Panc1 (cell line): Measurements from ENCODE around the gene SARDH. TPM values are rescaled to one million over a fixed set of nuclear protein-coding genes. Genes with fewer than 3 reads are reported as not detected.

Source experiments
- ATAC-seq: fragments of 200-7000 bp; cut with Tn5 transposase; 2 replicates; pipeline ENCODE4 v1.9.1; 2020; ENCODE audit warnings: mild to moderate bottlenecking, moderate library complexity
- BruUV-seq: library from RNA; stranded (reverse); fragments of 400-500 nt; replicated peaks from 2 replicates; lab custom pipeline; 2021; lab: Mats Ljungman, UMichigan
- CTCF ChIA-PET: fragments of 300-600 bp; sonication (Branson Sonifier 250); formaldehyde crosslinking; loops from one replicate; lab custom pipeline; 2022; ENCODE audit warnings: antibody characterized with exemption; lab: Charles Lee
- POLR2A ChIA-PET: fragments of 300-600 bp; sonication (Branson Sonifier 250); formaldehyde crosslinking; loops from one replicate; lab custom pipeline; 2022; ENCODE audit warnings: antibody characterized with exemption; lab: Charles Lee
- DNase-seq: peaks from one replicate; pipeline ENCODE4 v3.0.0-alpha.2; 2010; ENCODE audit warnings: low read depth, low spot score
- H3K27ac ChIP-seq: 2 replicates; pipeline ENCODE4 v1.5.1; 2011; ENCODE audit warnings: mild to moderate bottlenecking, low read length, inconsistent platforms
- H3K27me3 ChIP-seq: fragments of 200-500 bp; sonication (Bioruptor generic); 2 replicates; pipeline ENCODE4 v1.6.0; 2014; ENCODE audit warnings: low read length, inconsistent platforms; ENCODE audit not compliant: control insufficient read depth, insufficient read depth
- H3K36me3 ChIP-seq: fragments of 200-500 bp; sonication (Bioruptor generic); 2 replicates; pipeline ENCODE4 v1.5.1; 2014; ENCODE audit warnings: inconsistent platforms, mild to moderate bottlenecking, low read length, moderate library complexity; ENCODE audit not compliant: control insufficient read depth, insufficient read depth
- H3K4me1 ChIP-seq: 2 replicates; pipeline ENCODE4 v1.5.1; 2011; ENCODE audit warnings: inconsistent platforms, mild to moderate bottlenecking, low read length, moderate library complexity; ENCODE audit not compliant: control insufficient read depth, insufficient read depth
- H3K4me3 ChIP-seq, 2 experiments: 2 replicates each; pipeline ENCODE4 v1.5.1; 2011 to 2012; ENCODE audit warnings: low read depth in 2 of 2, low read length in 2 of 2, mild to moderate bottlenecking in 2 of 2, inconsistent platforms in 1 of 2, moderate library complexity in 1 of 2
- H3K9me3 ChIP-seq: fragments of 200-500 bp; sonication (Bioruptor generic); 2 replicates; pipeline ENCODE4 v1.5.1; 2014; ENCODE audit warnings: low read depth, mild to moderate bottlenecking, inconsistent platforms, low read length, moderate library complexity; ENCODE audit not compliant: control insufficient read depth, insufficient read depth
- CTCF ChIP-seq: fragments of 450-650 bp; IDR thresholded peaks from 2 replicates; pipeline ENCODE4 v1.5.1; 2017; ENCODE audit warnings: mild to moderate bottlenecking
- POLR2AphosphoS5 ChIP-seq: IDR thresholded peaks from 2 replicates; pipeline ENCODE4 v1.6.1; 2012; ENCODE audit warnings: mild to moderate bottlenecking, low read depth, low read length, moderate library complexity
- REST ChIP-seq, 2 experiments: IDR thresholded peaks; 2 replicates each; pipeline ENCODE4 v1.6.1; 2011 to 2012; ENCODE audit warnings: low read depth in 2 of 2, control low read depth in 1 of 2, low read length in 1 of 2, mild to moderate bottlenecking in 1 of 2, moderate library complexity in 1 of 2; ENCODE audit not compliant: insufficient read depth in 1 of 2
- SIN3A ChIP-seq: IDR thresholded peaks from 2 replicates; pipeline ENCODE4 v1.6.1; 2012; ENCODE audit warnings: low read depth, mild to moderate bottlenecking, low read length, moderate library complexity, borderline replicate concordance; ENCODE audit not compliant: insufficient read depth
- TCF7L2 ChIP-seq: IDR thresholded peaks from 2 replicates; pipeline ENCODE4 v1.6.1; 2011; ENCODE audit warnings: mild to moderate bottlenecking, low read depth, low read length, inconsistent platforms
- in situ Hi-C: cut with HindIII; loops from 2 replicates; pipeline ENCODE4 v1.10.0; 2016; ENCODE audit warnings: low sequenced_read_pairs, low pct_unique_long_range_greater_than_20kb
- intact Hi-C: fragments of 100-400 bp; cut with micrococcal nuclease; formaldehyde crosslinking; loops from one replicate; pipeline ENCODE4 v1.10.0; 2022; ENCODE audit not compliant: unreplicated experiment
- total RNA-seq: library from RNA; stranded (reverse); gene quantifications from one replicate; pipeline ENCODE4 v1.2.1, GENCODE V29; 2021; ENCODE audit not compliant: unreplicated experiment

SARDH gene
- total RNA-seq, 1 experiment from 2014 or later, result 0.13 TPM

- POLR2A ChIA-PET, result no interaction called here
- TF ChIP-seq TCF7L2 (no peak), SIN3A (no peak), CTCF (no peak), POLR2AphosphoS5 (no peak)
- no peak overlapping the region for H3K27ac ChIP-seq
- no TSS peak for BruUV-seq
- no peaks in the 10 kb centered on the region for H3K27me3 ChIP-seq
- H3K36me3 ChIP-seq, result no peaks in the 10 kb centered on the region
- intact Hi-C loops, result no loop called here
- no peaks in the 10 kb centered on the region for H3K9me3 ChIP-seq
- in situ Hi-C loops, result no loop called here
- peak overlapping the region in 1 of 2 experiments; percentile 4; a peak in 1 of 4 replicates for H3K4me3 ChIP-seq
- DNase-seq (no peak), ATAC-seq (no peak)
- CTCF ChIA-PET, result no interaction called here
- H3K4me1 ChIP-seq, result no peaks in the 10 kb centered on the region
Measured at GRCh38 chr9:133636902-133637301, 101.2 kb downstream of the SARDH start.

- Histone ChIP-seq H3K4me1 (no peaks in the 10 kb centered on the region), H3K36me3 (no peaks in the 10 kb centered on the region), H3K27me3 (no peaks in the 10 kb centered on the region), H3K27ac (no peak within 1 kb of the TSS), H3K4me3 (peak within 1 kb of the TSS in 1 of 2 experiments; percentile 4; a peak in 1 of 4 replicates), H3K9me3 (no peaks in the 10 kb centered on the region)
- ATAC-seq (no peak), DNase-seq (no peak)
- no TSS peak for BruUV-seq
- in situ Hi-C loops (no loop called here), intact Hi-C loops (no loop called here)
- ChIA-PET POLR2A (no interaction called here), CTCF (no interaction called here)
- TF ChIP-seq SIN3A (no peak), CTCF (no peak), TCF7L2 (no peak), POLR2AphosphoS5 (no peak), REST (IDR thresholded peaks at IDR 0.05; ENCODE audit: insufficient read depth in 1 of 2, low read depth in 2 of 2, low read length in 1 of 2) (no peak)
Measured at GRCh38 chr9:133635533-133636531, 102.3 kb downstream of the SARDH start, which contains the start of gene DBH. Gene DBH (plus strand): TSS chr9:133636363. CDS start chr9:133636372, 9 bp downstream.
